ENCODE results near the gene MBNL2. TPM values are rescaled to one million over a fixed set of nuclear protein-coding genes. Genes with fewer than 3 reads are reported as not detected.

Gene MBNL2
- total RNA-seq, 1 experiment from 2014 or later, result 17.8 TPM

DNA sequence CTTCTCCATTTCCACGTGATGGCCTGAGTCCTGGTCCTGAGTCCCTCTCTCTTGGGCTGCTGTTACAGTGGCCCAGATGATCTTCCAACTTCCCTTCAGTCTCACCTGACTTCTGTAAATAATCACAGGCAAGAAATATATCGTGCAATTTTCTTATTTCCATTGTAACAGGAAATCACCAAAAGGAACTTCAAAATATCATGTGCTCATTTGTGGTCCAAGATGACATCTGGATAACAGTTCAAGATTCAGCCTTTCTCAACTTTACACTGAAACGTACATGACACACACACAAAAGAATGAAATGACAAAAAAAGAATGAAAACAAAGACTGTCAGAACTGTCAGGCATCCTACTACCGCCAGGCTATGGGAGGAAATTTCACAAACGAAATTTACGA lies 189.9 kb downstream of the MBNL2 start:
- intact Hi-C loops (cut with micrococcal nuclease), result no loop called here
- H2AFZ ChIP-seq (ENCODE audit: low read length), result no peak overlapping the region

GRCh38 chr13:97413694-97414093 lies 191.6 kb downstream of the MBNL2 start:
- H3K9me3 ChIP-seq (ENCODE audit: low read length), result no peaks in the 10 kb centered on the region
- no TSS peak for BruUV-seq (replicated peaks)
- ATAC-seq, result no peak
- H3K79me2 ChIP-seq (ENCODE audit: low read length), result no peaks in the 10 kb centered on the region
- TF ChIP-seq EZH2 (IDR thresholded peaks at IDR 0.05; ENCODE audit: low read length, unreplicated experiment), result no peak
- no peaks in the 10 kb centered on the region for H3K4me1 ChIP-seq (ENCODE audit: insufficient read depth, low read length)
- H3K27me3 ChIP-seq (ENCODE audit: low read length), result peaks cover 6% of the 10 kb centered on the region; the same call in 1 of the 2 replicates
- no peak overlapping the region for H2AFZ ChIP-seq (ENCODE audit: low read length)
- no peaks in the 10 kb centered on the region for H4K20me1 ChIP-seq (ENCODE audit: low read length)
- no peak overlapping the region for H3K4me3 ChIP-seq (ENCODE audit: low read length)
- no peaks in the 10 kb centered on the region for H3K36me3 ChIP-seq (ENCODE audit: low read depth, low read length)
- intact Hi-C loops (cut with micrococcal nuclease), result no loop called here
- ChIA-PET CTCF (no interaction called here), POLR2A (ENCODE audit: unreplicated experiment) (no interaction called here)
- no peak overlapping the region for H3K4me2 ChIP-seq (ENCODE audit: low read length)
- H3K9me2 ChIP-seq (replicated peaks; ENCODE audit: low read length), result no peaks in the 10 kb centered on the region
- no peak overlapping the region for H3K9ac ChIP-seq (ENCODE audit: low read length)
- H3K27ac ChIP-seq (ENCODE audit: low read length), result no peak overlapping the region
- H3F3A ChIP-seq (ENCODE audit: low read length, unreplicated experiment), result no peaks in the 10 kb centered on the region
- no peak for DNase-seq

More for the DNA sequence above, 189.9 kb downstream of the MBNL2 start:
- Histone ChIP-seq H3K4me1 (ENCODE audit: insufficient read depth, low read length) (no peaks in the 10 kb centered on the region), H3K9ac (ENCODE audit: low read length) (no peak overlapping the region), H4K20me1 (ENCODE audit: low read length) (no peaks in the 10 kb centered on the region), H3K79me2 (ENCODE audit: low read length) (no peaks in the 10 kb centered on the region), H3F3A (ENCODE audit: low read length, unreplicated experiment) (no peaks in the 10 kb centered on the region), H3K4me2 (ENCODE audit: low read length) (no peak overlapping the region), H3K27ac (ENCODE audit: low read length) (no peak overlapping the region), H3K9me2 (replicated peaks; ENCODE audit: low read length) (no peaks in the 10 kb centered on the region), H3K4me3 (ENCODE audit: low read length) (no peak overlapping the region), H3K27me3 (ENCODE audit: low read length) (peaks cover 9% of the 10 kb centered on the region; the same call in 1 of the 2 replicates), H3K36me3 (ENCODE audit: low read depth, low read length) (no peaks in the 10 kb centered on the region), H3K9me3 (ENCODE audit: low read length) (no peaks in the 10 kb centered on the region)
- no peak for DNase-seq
- ChIA-PET CTCF (no interaction called here), POLR2A (ENCODE audit: unreplicated experiment) (no interaction called here)
- BruUV-seq (replicated peaks), result no TSS peak
- no peak for TF ChIP-seq EZH2phosphoT487 (IDR thresholded peaks at IDR 0.05; ENCODE audit: borderline replicate concordance, low read length)
- ATAC-seq, result no peak

DNA sequence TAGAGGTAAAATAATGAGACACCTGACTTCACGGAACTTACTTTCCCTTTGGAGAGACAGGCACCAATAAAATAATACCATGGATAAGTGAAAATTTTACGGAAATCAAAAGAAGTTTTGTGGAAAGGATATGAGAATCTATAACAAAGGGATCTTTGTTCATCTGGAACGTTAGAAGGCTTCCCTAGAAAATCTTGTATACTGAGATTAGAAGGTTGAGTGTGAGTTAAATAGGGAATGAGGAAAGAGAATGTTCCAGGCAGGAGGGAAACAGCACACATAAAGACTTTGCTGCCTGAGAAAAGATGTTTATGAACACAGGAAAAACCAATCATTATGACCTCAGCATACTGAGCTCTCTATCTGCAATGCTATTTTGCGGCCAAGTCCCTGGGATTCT lies 192.3 kb downstream of the MBNL2 start:
- no TSS peak for BruUV-seq (replicated peaks)
- DNase-seq, result no peak

More for the DNA sequence above, 192.3 kb downstream of the MBNL2 start:
- H3K4me3 ChIP-seq (ENCODE audit: low read length), result no peak overlapping the region
- no peak overlapping the region for H3K4me2 ChIP-seq (ENCODE audit: low read length)
- H3K79me2 ChIP-seq (ENCODE audit: low read length), result no peaks in the 10 kb centered on the region
- POLR2A ChIA-PET (ENCODE audit: unreplicated experiment), result no interaction called here
- intact Hi-C loops (cut with micrococcal nuclease), result no loop called here
- H3K36me3 ChIP-seq (ENCODE audit: low read depth, low read length), result no peaks in the 10 kb centered on the region
- CTCF ChIA-PET, result no interaction called here
- H3F3A ChIP-seq (ENCODE audit: low read length, unreplicated experiment), result no peaks in the 10 kb centered on the region
- no peak overlapping the region for H3K9ac ChIP-seq (ENCODE audit: low read length)
- H3K27me3 ChIP-seq (ENCODE audit: low read length), result peaks cover 6% of the 10 kb centered on the region; the same call in 1 of the 2 replicates
- no peaks in the 10 kb centered on the region for H3K4me1 ChIP-seq (ENCODE audit: insufficient read depth, low read length)
- no peaks in the 10 kb centered on the region for H3K9me3 ChIP-seq (ENCODE audit: low read length)
- H3K27ac ChIP-seq (ENCODE audit: low read length), result no peak overlapping the region
- no peak overlapping the region for H2AFZ ChIP-seq (ENCODE audit: low read length)
- no peaks in the 10 kb centered on the region for H4K20me1 ChIP-seq (ENCODE audit: low read length)
- no peak for TF ChIP-seq EZH2 (IDR thresholded peaks at IDR 0.05; ENCODE audit: low read length, unreplicated experiment)
- no peak for TF ChIP-seq EZH2phosphoT487 (IDR thresholded peaks at IDR 0.05; ENCODE audit: borderline replicate concordance, low read length)
- TF ChIP-seq, protein P1, sequence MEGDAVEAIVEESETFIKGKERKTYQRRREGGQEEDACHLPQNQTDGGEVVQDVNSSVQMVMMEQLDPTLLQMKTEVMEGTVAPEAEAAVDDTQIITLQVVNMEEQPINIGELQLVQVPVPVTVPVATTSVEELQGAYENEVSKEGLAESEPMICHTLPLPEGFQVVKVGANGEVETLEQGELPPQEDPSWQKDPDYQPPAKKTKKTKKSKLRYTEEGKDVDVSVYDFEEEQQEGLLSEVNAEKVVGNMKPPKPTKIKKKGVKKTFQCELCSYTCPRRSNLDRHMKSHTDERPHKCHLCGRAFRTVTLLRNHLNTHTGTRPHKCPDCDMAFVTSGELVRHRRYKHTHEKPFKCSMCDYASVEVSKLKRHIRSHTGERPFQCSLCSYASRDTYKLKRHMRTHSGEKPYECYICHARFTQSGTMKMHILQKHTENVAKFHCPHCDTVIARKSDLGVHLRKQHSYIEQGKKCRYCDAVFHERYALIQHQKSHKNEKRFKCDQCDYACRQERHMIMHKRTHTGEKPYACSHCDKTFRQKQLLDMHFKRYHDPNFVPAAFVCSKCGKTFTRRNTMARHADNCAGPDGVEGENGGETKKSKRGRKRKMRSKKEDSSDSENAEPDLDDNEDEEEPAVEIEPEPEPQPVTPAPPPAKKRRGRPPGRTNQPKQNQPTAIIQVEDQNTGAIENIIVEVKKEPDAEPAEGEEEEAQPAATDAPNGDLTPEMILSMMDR (conservative IDR thresholded peaks at IDR 0.05; ENCODE audit: low read depth, low read length), result no peak
- H3K9me2 ChIP-seq (replicated peaks; ENCODE audit: low read length), result no peaks in the 10 kb centered on the region
- no peak for ATAC-seq

Data from PC-3 (cell line).